ENCODE results near the gene OR51B2. TPM values are rescaled to one million over a fixed set of nuclear protein-coding genes. Genes with fewer than 3 reads are reported as not detected.

OR51B2 gene
- polyA plus RNA-seq, 1 donor (not counting 4 experiments of a cell fraction or from before 2014, with no cell fraction given), result not detected

DNA sequence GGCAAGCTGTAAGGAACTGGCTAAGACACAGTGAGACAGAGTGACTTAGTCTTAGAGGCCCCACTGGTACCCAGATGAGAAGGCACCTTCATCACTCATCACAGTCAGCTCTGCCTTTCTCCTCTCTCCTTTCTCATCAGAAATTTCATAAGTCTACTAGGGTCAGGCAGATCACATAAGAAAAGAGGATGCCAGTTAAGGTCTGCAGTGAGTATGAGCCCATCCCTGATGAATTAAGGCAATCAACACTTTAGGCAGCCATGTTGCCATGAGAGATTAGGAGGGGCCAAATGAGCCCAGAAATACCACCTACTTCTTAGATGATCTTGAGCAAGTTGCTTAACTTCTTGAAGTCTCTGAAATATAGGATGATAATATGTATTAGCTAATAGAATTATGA is 42.5 kb downstream of the OR51B2 start:
- Histone ChIP-seq H3K4me1 (ENCODE audit: control insufficient read depth, extremely low read depth, insufficient read depth, low read length) (peaks cover 24% of the 10 kb centered on the region), H3K9me1 (ENCODE audit: control insufficient read depth, extremely low read depth, insufficient read depth, low read length) (peaks cover 2% of the 10 kb centered on the region), H2AFZ (ENCODE audit: control insufficient read depth, low read length) (no peak overlapping the region), H3K27ac (ENCODE audit: control insufficient read depth, insufficient read depth, low read length) (no peak overlapping the region), H4K20me1 (ENCODE audit: control insufficient read depth, extremely low read depth, insufficient read depth, low read length) (no peaks in the 10 kb centered on the region), H3K9ac (ENCODE audit: control insufficient read depth, extremely low read depth, insufficient read depth, low read length) (no peak overlapping the region), H3K36me3 (ENCODE audit: control insufficient read depth in 2 of 2, extremely low read depth in 1 of 2, insufficient read depth in 2 of 2, low read length in 2 of 2) (no peaks in the 10 kb centered on the region), H3K79me2 (ENCODE audit: control insufficient read depth, insufficient read depth, low read length) (no peaks in the 10 kb centered on the region), H3K4me2 (ENCODE audit: control insufficient read depth, extremely low read depth, insufficient read depth, low read depth, low read length) (no peak overlapping the region), H3K27me3 (ENCODE audit: control insufficient read depth, extremely low read depth, insufficient read depth, low read length) (no peaks in the 10 kb centered on the region), H3K4me3 (ENCODE audit: control insufficient read depth in 2 of 3, extremely low read depth in 1 of 3, insufficient read depth in 2 of 3, low read depth in 1 of 3, low read length in 3 of 3) (no peak overlapping the region), H3K9me3 (ENCODE audit: control insufficient read depth, low read depth, low read length) (no peaks in the 10 kb centered on the region)
- dilution Hi-C loops (cut with MboI; ENCODE audit: extremely low pct_ligation_motif_present, low sequenced_read_pairs), result no loop called here
- TF ChIP-seq CTCF (optimal IDR thresholded peaks at IDR 0.05 in 1 of 3, IDR thresholded peaks at IDR 0.05 in 1 of 3, conservative IDR thresholded peaks at IDR 0.05 in 1 of 3; ENCODE audit: extremely low read depth in 1 of 3, insufficient read depth in 2 of 3, low read length in 3 of 3) (no peak), EZH2 (IDR thresholded peaks at IDR 0.05; ENCODE audit: low read length) (no peak)
- no peak for DNase-seq (ENCODE audit: low read depth, low spot score)
- no peak for FAIRE-seq

GRCh38 chr11:5280582-5281102 is 43.5 kb downstream of the OR51B2 start:
- peaks cover 16% of the 10 kb centered on the region for H3K4me1 ChIP-seq (ENCODE audit: control insufficient read depth, extremely low read depth, insufficient read depth, low read length)
- no peaks in the 10 kb centered on the region for H3K36me3 ChIP-seq (ENCODE audit: control insufficient read depth in 2 of 2, extremely low read depth in 1 of 2, insufficient read depth in 2 of 2, low read length in 2 of 2)
- no peaks in the 10 kb centered on the region for H4K20me1 ChIP-seq (ENCODE audit: control insufficient read depth, extremely low read depth, insufficient read depth, low read length)
- H3K4me3 ChIP-seq (ENCODE audit: control insufficient read depth in 2 of 3, extremely low read depth in 1 of 3, insufficient read depth in 2 of 3, low read depth in 1 of 3, low read length in 3 of 3), result no peak overlapping the region
- no peak overlapping the region for H2AFZ ChIP-seq (ENCODE audit: control insufficient read depth, low read length)
- H3K27ac ChIP-seq (ENCODE audit: control insufficient read depth, insufficient read depth, low read length), result peak overlapping the region; percentile 10
- FAIRE-seq, result peak; percentile 78
- dilution Hi-C loops (cut with MboI; ENCODE audit: extremely low pct_ligation_motif_present, low sequenced_read_pairs), result no loop called here
- H3K79me2 ChIP-seq (ENCODE audit: control insufficient read depth, insufficient read depth, low read length), result no peaks in the 10 kb centered on the region
- no peaks in the 10 kb centered on the region for H3K9me3 ChIP-seq (ENCODE audit: control insufficient read depth, low read depth, low read length)
- H3K9me1 ChIP-seq (ENCODE audit: control insufficient read depth, extremely low read depth, insufficient read depth, low read length), result peaks cover 2% of the 10 kb centered on the region
- no peak for TF ChIP-seq CTCF (optimal IDR thresholded peaks at IDR 0.05 in 1 of 3, IDR thresholded peaks at IDR 0.05 in 1 of 3, conservative IDR thresholded peaks at IDR 0.05 in 1 of 3; ENCODE audit: extremely low read depth in 1 of 3, insufficient read depth in 2 of 3, low read length in 3 of 3)
- DNase-seq (ENCODE audit: low read depth, low spot score), result peak; percentile 94
- no peak overlapping the region for H3K9ac ChIP-seq (ENCODE audit: control insufficient read depth, extremely low read depth, insufficient read depth, low read length)
- H3K4me2 ChIP-seq (ENCODE audit: control insufficient read depth, extremely low read depth, insufficient read depth, low read depth, low read length), result peak overlapping the region; percentile 61
- no peaks in the 10 kb centered on the region for H3K27me3 ChIP-seq (ENCODE audit: control insufficient read depth, extremely low read depth, insufficient read depth, low read length)

Measured in keratinocyte (primary cell).